ENCODE data around the gene RBBP6.

The RBBP6 gene

DNA sequence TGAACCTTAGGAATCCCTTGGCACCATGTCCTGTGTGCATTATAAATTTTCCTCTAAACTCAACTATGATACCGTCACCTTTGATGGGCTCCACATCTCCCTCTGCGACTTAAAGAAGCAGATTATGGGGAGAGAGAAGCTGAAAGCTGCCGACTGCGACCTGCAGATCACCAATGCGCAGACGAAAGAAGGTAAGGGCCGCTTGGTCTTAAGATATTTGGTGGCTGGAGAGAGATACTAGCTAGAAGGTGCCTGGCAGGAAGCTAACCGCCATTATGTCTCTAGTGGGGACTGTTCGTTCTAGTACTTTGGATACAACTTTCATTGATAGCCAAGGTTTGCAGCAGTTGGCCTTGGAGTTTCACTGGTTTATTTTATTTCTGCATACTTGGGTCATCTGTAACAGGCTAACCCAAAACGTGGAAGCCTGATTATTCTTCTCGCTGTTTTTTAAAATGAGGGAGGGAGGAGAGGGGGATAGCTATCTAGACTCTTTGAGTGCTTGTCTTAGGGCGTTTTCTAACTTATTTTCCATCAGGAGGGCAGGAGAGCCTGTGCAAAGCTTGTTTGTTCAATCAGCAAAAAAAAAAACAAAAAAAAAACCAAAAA, 1.3 kb downstream of the RBBP6 start:
- H3K4me3 ChIP-seq (ENCODE audit: low read depth, low read length), result peak overlapping the region; percentile 89
- no peak for TF ChIP-seq CTCF (IDR thresholded peaks at IDR 0.05; ENCODE audit: low read depth, low read length)
- DNase-seq (ENCODE audit: low read depth, low spot score), result peak; percentile 13
- in situ Hi-C loops (cut with HindIII; ENCODE audit: low sequenced_read_pairs), result no loop called here

GRCh38 chr16:24541233-24541933, 2.0 kb downstream of the RBBP6 start:
- TF ChIP-seq CTCF (IDR thresholded peaks at IDR 0.05; ENCODE audit: low read depth, low read length), result no peak
- DNase-seq (ENCODE audit: low read depth, low spot score), result peak; percentile 20
- H3K4me3 ChIP-seq (ENCODE audit: low read depth, low read length), result peak overlapping the region; percentile 89
- in situ Hi-C loops (cut with HindIII; ENCODE audit: low sequenced_read_pairs), result no loop called here

DNA sequence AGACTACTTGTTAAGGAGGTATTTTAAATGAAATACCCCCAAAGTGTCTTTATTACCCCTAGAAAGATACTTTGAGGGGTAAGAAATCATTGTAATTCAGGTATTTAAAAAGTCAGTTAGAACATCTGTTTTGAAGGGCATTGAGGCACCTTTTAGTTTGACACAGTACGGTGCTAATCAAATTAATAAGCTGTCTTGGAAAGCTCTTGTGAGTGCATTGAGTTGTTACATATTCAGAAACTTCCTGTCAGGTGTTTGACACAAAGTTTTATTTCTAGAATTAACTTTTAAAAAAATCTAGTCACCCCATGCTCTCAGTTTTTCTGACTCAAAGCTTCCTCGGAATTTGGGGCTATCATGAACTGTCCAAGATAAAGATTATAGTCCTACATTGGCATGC, 4.6 kb downstream of the RBBP6 start:
- DNase-seq (ENCODE audit: low read depth, low spot score), result no peak
- in situ Hi-C loops (cut with HindIII; ENCODE audit: low sequenced_read_pairs), result no loop called here
- TF ChIP-seq CTCF (IDR thresholded peaks at IDR 0.05; ENCODE audit: low read depth, low read length), result no peak
- H3K4me3 ChIP-seq (ENCODE audit: low read depth, low read length), result no peak overlapping the region

- H3K4me3 ChIP-seq (ENCODE audit: low read depth, low read length), result no peak overlapping the region
- in situ Hi-C loops (cut with HindIII; ENCODE audit: low sequenced_read_pairs), result no loop called here
Observed at GRCh38 chr16:24544640-24545039, 5.3 kb downstream of the RBBP6 start.

GRCh38 chr16:24550295-24550694, 10.9 kb downstream of the RBBP6 start:
- no peak for TF ChIP-seq CTCF (IDR thresholded peaks at IDR 0.05; ENCODE audit: low read depth, low read length)
- no peak for DNase-seq (ENCODE audit: low read depth, low spot score)
- H3K4me3 ChIP-seq (ENCODE audit: low read depth, low read length), result no peak overlapping the region
- in situ Hi-C loops (cut with HindIII; ENCODE audit: low sequenced_read_pairs), result no loop called here

More at GRCh38 chr16:24544640-24545039, 5.3 kb downstream of the RBBP6 start:
- no peak for TF ChIP-seq CTCF (IDR thresholded peaks at IDR 0.05; ENCODE audit: low read depth, low read length)
- peak; percentile 38 for DNase-seq (ENCODE audit: low read depth, low spot score)

DNA sequence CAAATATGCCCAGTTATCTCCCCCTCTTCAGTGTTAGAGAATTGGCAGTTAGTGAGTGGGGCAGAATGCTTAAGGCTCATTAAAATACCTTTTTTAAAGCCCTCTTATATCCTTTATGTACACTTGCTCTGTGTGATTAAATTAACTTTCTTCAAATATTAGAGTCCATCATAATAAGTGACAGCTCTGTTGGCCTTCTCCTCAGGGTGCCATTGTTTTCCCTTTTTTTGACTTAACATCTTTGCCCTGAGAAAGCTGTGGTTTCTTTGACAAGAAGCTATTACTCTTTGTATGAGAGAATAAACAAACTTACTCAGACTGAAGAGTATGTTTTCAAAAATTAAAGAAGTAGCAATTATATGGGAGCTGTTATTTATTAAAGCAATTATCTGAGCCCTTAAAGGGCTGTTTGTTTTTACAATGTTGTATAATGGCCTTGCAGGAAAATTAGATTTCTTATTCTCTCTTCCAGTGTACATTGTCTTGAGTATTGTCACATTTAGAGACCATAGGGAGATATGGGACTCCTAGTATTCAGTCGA, 13.4 kb downstream of the RBBP6 start:
- no peak overlapping the region for H3K4me3 ChIP-seq (ENCODE audit: low read depth, low read length)
- DNase-seq (ENCODE audit: low read depth, low spot score), result no peak

More for the DNA sequence above, 13.4 kb downstream of the RBBP6 start:
- no peak for TF ChIP-seq CTCF (IDR thresholded peaks at IDR 0.05; ENCODE audit: low read depth, low read length)
- in situ Hi-C loops (cut with HindIII; ENCODE audit: low sequenced_read_pairs), result no loop called here

All from astrocyte of the spinal cord (primary cell).